PC-9 (cell line): Measurements from ENCODE around the gene KLK12.

Source experiments
- CTCF ChIP-seq: fragments of 200-600 bp; sonication (generic); conservative IDR thresholded peaks from 2 replicates; pipeline ENCODE4 v1.6.1; 2017; ENCODE audit warnings: mixed run types, antibody characterized with exemption, mild to moderate bottlenecking, moderate library complexity
- EZH2 ChIP-seq: fragments of 200-600 bp; sonication (generic); IDR thresholded peaks from 2 replicates; pipeline ENCODE4 v1.8.0; 2017; ENCODE audit warnings: antibody characterized with exemption, low read depth

- TF ChIP-seq CTCF (no peak), EZH2 (no peak)
These were observed 25.5 kb upstream of the KLK12 start for GRCh38 chr19:51060336-51060735.
